ENCODE measurements around the gene SPINT3. TPM values are rescaled to one million over a fixed set of nuclear protein-coding genes. Genes with fewer than 3 reads are reported as not detected.

Gene SPINT3
- total RNA-seq, 1 donor from 2014 or later, result not detected

- FAIRE-seq (peak; percentile 66), DNase-seq (ENCODE audit: low read depth) (peak; percentile 89)
- TF ChIP-seq CTCF (IDR thresholded peaks at IDR 0.05; ENCODE audit: insufficient read depth, low read length, severe bottlenecking), result peak; percentile 18
- Histone ChIP-seq H3K36me3 (ENCODE audit: control insufficient read depth, insufficient read depth, low read length) (no peaks in the 10 kb centered on the region), H3K27me3 (ENCODE audit: control insufficient read depth, insufficient read depth, low read length) (peaks cover 13% of the 10 kb centered on the region), H3K4me3 (ENCODE audit: low read depth, low read length) (no peak overlapping the region)
These were observed 22.9 kb upstream of the SPINT3 start for GRCh38 chr20:45538209-45538799.

GRCh38 chr20:45527294-45527693 lies 11.9 kb upstream of the SPINT3 start:
- no peak for TF ChIP-seq CTCF (IDR thresholded peaks at IDR 0.05; ENCODE audit: insufficient read depth, low read length, severe bottlenecking)
- no peak overlapping the region for H3K4me3 ChIP-seq (ENCODE audit: low read depth, low read length)
- H3K36me3 ChIP-seq (ENCODE audit: control insufficient read depth, insufficient read depth, low read length), result no peaks in the 10 kb centered on the region
- no peak for DNase-seq (ENCODE audit: low read depth)
- H3K27me3 ChIP-seq (ENCODE audit: control insufficient read depth, insufficient read depth, low read length), result peaks cover 4% of the 10 kb centered on the region
- no peak for FAIRE-seq

DNA sequence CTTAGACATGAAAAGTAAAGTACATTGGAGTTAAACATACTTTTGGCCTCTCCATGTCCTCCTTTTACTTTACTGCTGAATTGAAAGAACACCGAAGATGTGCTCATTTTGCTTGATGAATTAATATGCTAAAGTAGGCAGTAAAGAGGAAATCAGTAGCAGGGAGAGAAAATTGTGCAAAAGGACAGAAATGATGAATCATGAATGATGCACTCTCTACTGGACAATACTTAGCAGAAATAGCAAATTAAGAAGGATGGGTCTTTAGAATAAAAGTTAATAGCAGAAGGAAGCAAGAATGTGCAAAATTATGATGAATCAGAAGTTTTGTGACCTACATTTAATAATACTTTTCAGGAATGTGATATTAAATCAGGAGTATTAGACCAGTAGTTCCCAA lies 8.4 kb upstream of the SPINT3 start:
- Histone ChIP-seq H3K36me3 (ENCODE audit: control insufficient read depth, insufficient read depth, low read length) (no peaks in the 10 kb centered on the region), H3K4me3 (ENCODE audit: low read depth, low read length) (no peak overlapping the region), H3K27me3 (ENCODE audit: control insufficient read depth, insufficient read depth, low read length) (peaks cover 4% of the 10 kb centered on the region)
- no peak for TF ChIP-seq CTCF (IDR thresholded peaks at IDR 0.05; ENCODE audit: insufficient read depth, low read length, severe bottlenecking)
- FAIRE-seq (no peak), DNase-seq (ENCODE audit: low read depth) (peak; percentile 37)

DNA sequence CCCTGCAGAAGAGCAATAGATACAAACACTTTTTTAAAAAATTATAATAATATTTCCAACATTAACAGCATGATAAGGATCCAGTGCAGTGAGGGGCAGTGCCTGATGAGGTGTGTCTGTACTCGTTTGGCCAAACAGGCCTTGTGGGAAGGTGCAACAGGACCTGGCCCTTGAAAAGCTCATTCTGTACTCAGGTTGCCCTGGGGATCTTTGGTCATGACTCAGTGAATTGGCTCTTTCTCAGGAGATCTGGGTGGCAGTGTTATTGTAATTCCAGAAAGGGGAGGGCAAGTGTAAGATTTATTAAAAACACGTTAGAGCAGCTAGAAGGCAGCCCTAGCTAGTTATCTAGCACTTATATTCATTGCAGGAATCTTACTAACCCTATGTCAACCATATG lies 2.9 kb upstream of the SPINT3 start:
- H3K36me3 ChIP-seq (ENCODE audit: control insufficient read depth, insufficient read depth, low read length), result no peaks in the 10 kb centered on the region
- peaks cover 2% of the 10 kb centered on the region for H3K27me3 ChIP-seq (ENCODE audit: control insufficient read depth, insufficient read depth, low read length)
- TF ChIP-seq CTCF (IDR thresholded peaks at IDR 0.05; ENCODE audit: insufficient read depth, low read length, severe bottlenecking), result no peak
- DNase-seq (ENCODE audit: low read depth), result peak; percentile 93
- FAIRE-seq, result peak; percentile 36
- no peak overlapping the region for H3K4me3 ChIP-seq (ENCODE audit: low read depth, low read length)

DNA sequence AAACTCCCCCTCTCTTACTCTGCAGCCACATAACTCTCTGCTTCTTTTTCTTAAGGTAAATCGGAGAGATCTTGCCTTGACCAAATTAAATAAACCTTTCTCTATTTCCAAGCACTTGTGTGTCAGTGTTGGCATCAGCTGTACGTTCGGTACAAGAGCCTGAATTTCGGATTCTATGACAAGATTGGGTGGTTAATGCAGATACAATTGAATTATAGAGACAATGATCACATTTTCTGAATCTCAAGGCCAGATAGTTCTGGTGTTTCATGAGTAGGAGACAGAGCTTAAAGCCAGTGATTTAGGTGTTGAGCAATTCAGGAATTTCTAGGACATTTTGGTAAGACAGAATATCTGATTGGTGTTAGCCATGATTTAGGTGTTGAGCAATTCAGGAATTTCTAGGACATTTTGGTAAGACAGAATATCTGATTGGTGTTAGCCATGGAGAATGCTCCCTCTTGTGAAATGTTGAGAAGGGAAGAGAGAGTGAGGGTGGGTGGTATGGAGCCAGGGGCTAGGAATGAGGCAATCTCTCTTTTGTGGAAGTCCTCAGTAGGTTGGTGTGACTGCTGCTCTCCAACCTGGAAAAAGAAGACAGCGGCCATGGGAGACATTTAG lies 5.1 kb downstream of the SPINT3 start:
- peaks cover 2% of the 10 kb centered on the region for H3K27me3 ChIP-seq (ENCODE audit: control insufficient read depth, insufficient read depth, low read length)
- DNase-seq (ENCODE audit: low read depth) (peak; percentile 41), FAIRE-seq (peak; percentile 93)
- no peak for TF ChIP-seq CTCF (IDR thresholded peaks at IDR 0.05; ENCODE audit: insufficient read depth, low read length, severe bottlenecking)
- no peak overlapping the region for H3K4me3 ChIP-seq (ENCODE audit: low read depth, low read length)
- H3K36me3 ChIP-seq (ENCODE audit: control insufficient read depth, insufficient read depth, low read length), result no peaks in the 10 kb centered on the region

GRCh38 chr20:45509091-45509490 lies 6.3 kb downstream of the SPINT3 start:
- no peak for TF ChIP-seq CTCF (IDR thresholded peaks at IDR 0.05; ENCODE audit: insufficient read depth, low read length, severe bottlenecking)
- no peaks in the 10 kb centered on the region for H3K36me3 ChIP-seq (ENCODE audit: control insufficient read depth, insufficient read depth, low read length)
- DNase-seq (ENCODE audit: low read depth) (no peak), FAIRE-seq (no peak)
- peaks cover 4% of the 10 kb centered on the region for H3K27me3 ChIP-seq (ENCODE audit: control insufficient read depth, insufficient read depth, low read length)
- no peak overlapping the region for H3K4me3 ChIP-seq (ENCODE audit: low read depth, low read length)
